ENCODE results near the gene APOD.
A peak's percentile ranks its signal among the peaks of the same experiment; 100 is the strongest.

APOD gene

GRCh38 chr3:195537995-195538394, 45.7 kb downstream of the APOD start:
- H3K27ac Mint-ChIP-seq, result peak overlapping the region in 1 of 2 donors; percentile 72
- peaks cover 64 to 79% of the 10 kb centered on the region in 2 donors for H3K4me1 Mint-ChIP-seq (ENCODE audit: low read depth in 2 of 2)
- H3K4me3 Mint-ChIP-seq, result peak overlapping the region; percentile 38 to 93
- no peaks in the 10 kb centered on the region for H3K27me3 Mint-ChIP-seq
- peaks cover 38% of the 10 kb centered on the region for H3K36me3 Mint-ChIP-seq (ENCODE audit: insufficient read depth)
- ATAC-seq (replicated peaks) (peak; percentile 43), DNase-seq (peak in 1 of 3 experiments; percentile 21)
- H3K9me3 Mint-ChIP-seq, result no peaks in the 10 kb centered on the region

- ATAC-seq (replicated peaks) (no peak), DNase-seq (no peak)
- Mint-ChIP-seq H3K4me3 (peak overlapping the region; percentile 37 to 59), H3K9me3 (no peaks in the 10 kb centered on the region), H3K27me3 (no peaks in the 10 kb centered on the region), H3K27ac (peak overlapping the region; percentile 0 to 44), H3K4me1 (ENCODE audit: low read depth in 2 of 2) (peaks cover 60 to 76% of the 10 kb centered on the region in 2 donors), H3K36me3 (ENCODE audit: insufficient read depth) (peaks cover 40% of the 10 kb centered on the region)
Observed at GRCh38 chr3:195535293-195535692, 48.4 kb downstream of the APOD start.

DNA sequence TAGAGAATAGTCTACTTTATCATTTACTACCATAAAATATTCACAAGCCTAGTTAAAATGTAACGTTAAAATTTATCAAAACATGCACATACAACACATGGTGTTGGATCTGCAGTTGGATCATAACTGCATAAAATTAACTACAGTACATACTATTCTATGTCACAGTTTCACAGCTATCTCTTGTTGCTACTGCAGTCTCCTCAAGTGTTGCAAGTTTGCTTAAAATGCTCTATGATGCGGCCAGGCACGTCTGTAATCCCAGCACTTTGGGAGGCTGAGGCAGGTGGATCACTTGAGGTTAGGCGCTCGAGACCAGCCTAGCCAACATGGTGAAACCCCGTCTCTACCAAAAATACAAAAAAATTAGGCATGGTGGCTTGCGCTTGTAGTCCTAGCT, 50.9 kb downstream of the APOD start:
- Mint-ChIP-seq H3K9me3 (no peaks in the 10 kb centered on the region), H3K4me3 (peak overlapping the region in 1 of 2 donors; percentile 16), H3K36me3 (ENCODE audit: insufficient read depth) (peaks cover 48% of the 10 kb centered on the region), H3K27me3 (no peaks in the 10 kb centered on the region), H3K27ac (peak overlapping the region; percentile 29 to 61), H3K4me1 (ENCODE audit: low read depth in 2 of 2) (peaks cover 42 to 57% of the 10 kb centered on the region in 2 donors)
- no peak for DNase-seq
- no peak for ATAC-seq (replicated peaks)

DNA sequence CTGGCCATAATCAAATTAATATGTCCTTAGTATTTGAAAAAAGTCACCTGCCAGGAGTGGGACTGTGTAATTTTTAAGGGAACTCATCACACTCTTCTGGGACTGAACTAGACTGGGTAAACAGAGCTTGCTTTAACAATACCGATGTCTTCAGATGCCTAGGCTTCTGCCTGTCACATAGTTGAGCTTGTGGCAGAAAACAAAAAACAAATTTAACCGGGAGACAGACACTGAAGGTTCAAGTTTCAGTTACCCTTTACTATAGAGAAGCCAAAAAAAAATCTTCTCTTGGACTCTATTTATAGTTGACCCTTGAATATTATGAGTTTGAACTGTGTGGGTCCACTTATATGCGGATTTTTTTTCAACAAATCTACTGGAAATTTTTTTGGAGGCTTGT, 51.4 kb downstream of the APOD start:
- ATAC-seq (replicated peaks) (no peak), DNase-seq (no peak)
- Mint-ChIP-seq H3K4me1 (ENCODE audit: low read depth in 2 of 2) (peaks cover 38 to 55% of the 10 kb centered on the region in 2 donors), H3K4me3 (peak overlapping the region in 1 of 2 donors; percentile 16), H3K27ac (peak overlapping the region; percentile 2 to 61), H3K36me3 (ENCODE audit: insufficient read depth) (peaks cover 49% of the 10 kb centered on the region), H3K9me3 (no peaks in the 10 kb centered on the region), H3K27me3 (no peaks in the 10 kb centered on the region)

DNA sequence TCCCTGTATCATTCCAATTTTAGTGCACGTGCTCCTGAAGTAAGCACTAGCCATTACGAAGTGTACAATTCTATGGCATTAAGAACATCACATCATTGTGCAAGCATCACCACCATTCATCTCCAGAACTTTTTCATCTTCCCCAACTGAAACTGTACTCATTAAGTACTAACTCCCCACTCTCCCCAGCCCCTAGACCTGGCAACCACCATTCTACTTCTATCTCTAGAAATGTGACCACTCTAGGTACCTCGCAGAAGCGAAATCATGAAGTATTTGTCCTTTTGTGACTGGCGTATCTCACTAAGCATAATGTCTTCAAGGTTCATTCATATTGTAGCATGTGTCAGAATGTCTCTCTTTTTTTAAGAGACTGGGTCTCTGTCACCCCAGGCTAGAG, 52.1 kb downstream of the APOD start:
- no peak for ATAC-seq (replicated peaks)
- no peak for DNase-seq

DNA sequence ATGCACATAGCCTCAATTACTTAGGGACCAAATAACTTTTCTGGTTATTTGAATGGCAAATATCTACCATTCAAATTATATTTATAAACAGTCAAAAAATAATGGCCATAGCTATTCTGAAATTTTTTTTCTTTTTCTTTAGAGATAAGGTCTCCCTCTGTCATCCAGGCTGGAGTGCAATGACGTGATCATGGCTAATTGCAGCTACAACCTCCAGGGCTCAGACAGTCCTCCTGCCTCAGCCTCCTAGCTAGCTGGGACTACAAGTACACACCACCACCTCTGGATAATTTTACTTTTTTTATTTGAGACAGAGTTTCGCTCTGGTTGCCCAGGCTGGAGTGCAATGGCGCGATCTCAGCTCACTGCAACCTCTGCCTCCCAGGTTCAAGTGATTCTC, 57.2 kb downstream of the APOD start:
- DNase-seq, result no peak
- Mint-ChIP-seq H3K4me1 (ENCODE audit: low read depth in 2 of 2) (peaks cover 16 to 33% of the 10 kb centered on the region in 2 donors), H3K4me3 (no peak overlapping the region), H3K27me3 (no peaks in the 10 kb centered on the region), H3K27ac (no peak overlapping the region), H3K36me3 (ENCODE audit: insufficient read depth) (peaks cover 82% of the 10 kb centered on the region), H3K9me3 (no peaks in the 10 kb centered on the region)
- ATAC-seq (replicated peaks), result no peak

More for the DNA sequence above, 52.1 kb downstream of the APOD start:
- peaks cover 53% of the 10 kb centered on the region for H3K36me3 Mint-ChIP-seq (ENCODE audit: insufficient read depth)
- H3K9me3 Mint-ChIP-seq, result no peaks in the 10 kb centered on the region
- H3K4me3 Mint-ChIP-seq, result peak overlapping the region in 1 of 2 donors; percentile 12
- peaks cover 38 to 53% of the 10 kb centered on the region in 2 donors for H3K4me1 Mint-ChIP-seq (ENCODE audit: low read depth in 2 of 2)
- no peaks in the 10 kb centered on the region for H3K27me3 Mint-ChIP-seq
- peak overlapping the region; percentile 2 to 61 for H3K27ac Mint-ChIP-seq

- H3K4me3 Mint-ChIP-seq, result peak overlapping the region; percentile 1 to 46
- peak overlapping the region; percentile 47 to 90 for H3K27ac Mint-ChIP-seq
- ATAC-seq (replicated peaks), result peak; percentile 43
- DNase-seq, result no peak
- peaks cover 92% of the 10 kb centered on the region for H3K36me3 Mint-ChIP-seq (ENCODE audit: insufficient read depth)
- H3K9me3 Mint-ChIP-seq, result no peaks in the 10 kb centered on the region
- H3K4me1 Mint-ChIP-seq (ENCODE audit: low read depth in 2 of 2), result peaks cover 14 to 27% of the 10 kb centered on the region in 2 donors
- no peaks in the 10 kb centered on the region for H3K27me3 Mint-ChIP-seq
Observed at GRCh38 chr3:195524171-195524896, 59.4 kb downstream of the APOD start.

DNA sequence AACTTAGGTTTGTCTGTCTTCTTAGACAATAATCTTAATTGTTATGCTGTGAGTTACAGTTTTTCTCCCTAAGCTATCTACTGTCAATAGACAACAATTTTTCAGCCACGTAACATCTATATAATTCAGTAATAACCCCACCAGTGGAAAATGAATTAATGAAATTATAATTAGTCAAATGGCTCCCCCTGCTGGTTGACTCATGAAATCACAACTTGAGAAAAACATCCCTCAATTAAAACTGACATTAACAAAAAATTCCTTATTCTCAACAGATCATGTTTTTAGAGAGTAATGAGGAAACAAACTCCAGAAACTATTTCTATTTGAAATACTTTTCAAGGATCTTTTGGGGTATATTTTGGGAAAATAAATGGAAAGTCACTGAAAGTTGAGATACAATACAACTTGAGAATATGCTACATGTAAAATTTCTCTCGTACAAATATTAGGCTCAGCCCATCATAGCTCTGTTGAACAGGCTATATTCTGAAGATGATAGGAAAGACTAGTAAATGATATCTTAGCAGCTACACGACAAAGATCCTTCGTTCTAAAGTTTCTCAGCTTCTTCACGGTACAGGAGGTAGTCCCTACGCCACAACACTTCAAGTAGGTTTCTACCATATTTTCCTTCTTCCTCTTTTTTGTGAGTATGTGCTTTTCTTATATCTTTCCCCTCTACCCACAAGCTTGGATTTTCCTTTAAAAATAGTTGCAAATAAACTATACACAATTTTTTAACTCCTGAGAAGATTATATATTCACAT, 61.3 kb downstream of the APOD start:
- H3K9me3 Mint-ChIP-seq, result no peaks in the 10 kb centered on the region
- peak overlapping the region in 1 of 2 donors; percentile 90 for H3K27ac Mint-ChIP-seq
- no peaks in the 10 kb centered on the region for H3K27me3 Mint-ChIP-seq
- peaks cover 14 to 24% of the 10 kb centered on the region in 2 donors for H3K4me1 Mint-ChIP-seq (ENCODE audit: low read depth in 2 of 2)
- H3K36me3 Mint-ChIP-seq (ENCODE audit: insufficient read depth), result peaks cover 91% of the 10 kb centered on the region
- ATAC-seq (replicated peaks), result peak; percentile 43
- H3K4me3 Mint-ChIP-seq, result no peak overlapping the region
- peak; percentile 36 to 42 (median 40) for DNase-seq

Measured in effector memory CD8-positive, alpha-beta T cell (primary cell).